ENCODE measurements around the gene GALNT10. TPM values are rescaled to one million over a fixed set of nuclear protein-coding genes. Genes with fewer than 3 reads are reported as not detected.

The GALNT10 gene
- total and polyA plus RNA-seq, 9 of the 15 experiments (the other 6 are each of a cell fraction or from before 2014, with no cell fraction given): 4.6 to 37.1 (median 13.3) TPM

GRCh38 chr5:154248691-154249090 lies 58.2 kb downstream of the GALNT10 start:
- Histone ChIP-seq H3K9me3 (replicated peaks; ENCODE audit: control insufficient read depth, insufficient read depth, low read depth, low read length) (no peaks in the 10 kb centered on the region), H3K27me3 (ENCODE audit: control insufficient read depth in 2 of 2, insufficient read depth in 2 of 2, low read length in 2 of 2) (no peaks in the 10 kb centered on the region), H2AFZ (ENCODE audit: low read depth, low read length) (no peak overlapping the region), H3K79me2 (ENCODE audit: control insufficient read depth, insufficient read depth, low read length) (no peaks in the 10 kb centered on the region), H3K4me1 (replicated peaks in 1 of 2; ENCODE audit: control insufficient read depth in 2 of 2, insufficient read depth in 2 of 2, low read length in 2 of 2) (no peaks in the 10 kb centered on the region), H3K9ac (ENCODE audit: insufficient read depth in 1 of 2, low read depth in 2 of 2, low read length in 2 of 2) (no peak overlapping the region), H3K4me3 (no peak overlapping the region), H3K36me3 (ENCODE audit: control insufficient read depth, insufficient read depth, low read length) (no peaks in the 10 kb centered on the region), H4K20me1 (replicated peaks; ENCODE audit: control insufficient read depth, insufficient read depth, low read length) (no peaks in the 10 kb centered on the region), H3K4me2 (ENCODE audit: insufficient read depth, low read length) (no peak overlapping the region), H3K9me1 (ENCODE audit: control insufficient read depth, insufficient read depth, low read length) (no peaks in the 10 kb centered on the region), H3K27ac (ENCODE audit: extremely low read depth, low read depth, low read length) (no peak overlapping the region)
- no TSS peak for BruUV-seq (replicated peaks)
- FAIRE-seq (no peak), DNase-seq (ENCODE audit: extremely low read depth in 1 of 4, low spot score in 3 of 4) (no peak), ATAC-seq (no peak)
- POLR2A ChIA-PET: interaction anchor here (1.0 to 1.1 kb wide), 2 partner anchors 46 to 58 kb away, joined by 3 read pairs; partner anchors contain the start of gene GALNT10
- in situ Hi-C loops (cut with MboI) (no loop called here), intact Hi-C loops (cut with micrococcal nuclease) (no loop called here)
- 72% methylated on average over 2 of the region's 2 CpGs for WGBS (ENCODE audit: insufficient coverage, low coverage, missing lambda C conversion rate)
- CTCF ChIA-PET (ENCODE audit: low intra/inter-chr PET ratio): no interaction called here
- TF ChIP-seq SNAPC5 (CRISPR knock-in tag; IDR thresholded peaks at IDR 0.05): no peak
- no peak for TF ChIP-seq THRB (CRISPR knock-in tag; conservative IDR thresholded peaks at IDR 0.05)
- no peak for TF ChIP-seq TEAD4 (IDR thresholded peaks at IDR 0.05; ENCODE audit: low read length)
- no peak for TF ChIP-seq TEAD4 (CRISPR knock-in tag; IDR thresholded peaks at IDR 0.05; ENCODE audit: borderline replicate concordance)
- TF ChIP-seq NCOA2 (IDR thresholded peaks at IDR 0.05; ENCODE audit: partially characterized antibody in 2 of 2): no peak
- TF ChIP-seq FOXA3 (CRISPR knock-in tag; conservative IDR thresholded peaks at IDR 0.05 in 1 of 2, IDR thresholded peaks at IDR 0.05 in 1 of 2): no peak

Measured in K562 (cell line).